Measurements from ENCODE around the gene GCA. TPM values are rescaled to one million over a fixed set of nuclear protein-coding genes. Genes with fewer than 3 reads are reported as not detected.

GCA gene
- total RNA-seq, 1 donor from 2014 or later = 4.0 TPM

GRCh38 chr2:162403884-162404283 lies 60.0 kb downstream of the GCA start:
- no peak overlapping the region for H3K27ac Mint-ChIP-seq (ENCODE audit: unreplicated experiment)
- DNase-seq (ENCODE audit: low spot score) = no peak
- TF ChIP-seq CTCF (IDR thresholded peaks at IDR 0.05) = no peak

More at GRCh38 chr2:162403884-162404283, 60.0 kb downstream of the GCA start:
- H3K27me3 Mint-ChIP-seq (ENCODE audit: low read depth) = peaks cover 30% of the 10 kb centered on the region
- no peaks in the 10 kb centered on the region for H3K4me1 Mint-ChIP-seq (ENCODE audit: low read depth)
- no peak overlapping the region for H3K4me3 Mint-ChIP-seq (ENCODE audit: unreplicated experiment)
- no peaks in the 10 kb centered on the region for H3K36me3 Mint-ChIP-seq (ENCODE audit: low read depth)
- no peaks in the 10 kb centered on the region for H3K9me3 Mint-ChIP-seq (ENCODE audit: low read depth)

Other genes with a start within 250 kb of the GCA start
- 0.31 TPM in 1 of 3 replicates, not detected in the others for gene GCG, start 191.9 kb upstream of the GCA start, total RNA-seq
- 163 to 205 TPM (median 171 TPM) in 3 replicates for gene FAP, start 100.7 kb upstream of the GCA start, total RNA-seq
- gene IFIH1, start 25.4 kb upstream of the GCA start, total RNA-seq = 1.8 to 4.2 TPM (median 2.1 TPM) in 3 replicates